Omental fat pad (tissue), 4 donors: ENCODE results near the gene VSIR. TPM values are rescaled to one million over a fixed set of nuclear protein-coding genes. Genes with fewer than 3 reads are reported as not detected.

Experiments
- ATAC-seq: fragments of 150-250 bp; one replicate; pipeline ENCODE4 v1.9.1; 2016; ENCODE audit warnings: mild to moderate bottlenecking, moderate library complexity; ENCODE audit not compliant: low FRiP score
- DNase-seq: peaks from one replicate; pipeline ENCODE4 v3.0.0-alpha.2; 2019; ENCODE audit warnings: low spot score
- total RNA-seq, 4 donors: library from RNA; depleted of rRNA; stranded (reverse); fragments of >200 nt; gene quantifications; one replicate each; pipeline ENCODE4 v1.1.0, GENCODE V29; 2016
- TF ChIP-seq, protein P1 (sequence below), 3 donors: fragments of 450-650 bp; IDR thresholded peaks; one replicate each; pipeline ENCODE4 v1.5.1; 2016 to 2017; ENCODE audit warnings: antibody characterized with exemption in 3 of 3, mild to moderate bottlenecking in 3 of 3, moderate library complexity in 2 of 3

The VSIR gene
- total RNA-seq, 4 donors from 2014 or later: 65.1 to 119 (median 86.3) TPM

DNA sequence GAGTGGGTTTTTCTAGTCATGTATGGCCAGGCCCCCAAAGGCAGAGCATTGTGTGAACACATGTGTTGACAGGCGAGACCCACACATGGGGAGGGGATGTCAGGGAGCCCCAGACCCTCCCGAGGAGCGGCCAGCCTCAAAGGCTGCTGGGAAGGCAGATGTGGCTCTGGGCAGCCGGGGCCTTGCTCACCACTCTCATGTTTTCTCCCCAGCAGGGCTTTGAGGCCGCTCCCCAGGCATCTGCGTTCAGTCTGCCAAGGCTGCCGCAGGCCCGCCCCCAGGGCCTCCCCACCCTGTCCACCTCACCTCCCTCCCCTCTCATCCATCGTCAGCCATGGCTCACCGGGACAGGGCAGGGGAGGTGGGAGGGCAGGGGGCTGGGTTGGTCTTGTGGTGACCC, 16.6 kb upstream of the VSIR start:
- ATAC-seq (no peak), DNase-seq (no peak)
- TF ChIP-seq, protein P1, sequence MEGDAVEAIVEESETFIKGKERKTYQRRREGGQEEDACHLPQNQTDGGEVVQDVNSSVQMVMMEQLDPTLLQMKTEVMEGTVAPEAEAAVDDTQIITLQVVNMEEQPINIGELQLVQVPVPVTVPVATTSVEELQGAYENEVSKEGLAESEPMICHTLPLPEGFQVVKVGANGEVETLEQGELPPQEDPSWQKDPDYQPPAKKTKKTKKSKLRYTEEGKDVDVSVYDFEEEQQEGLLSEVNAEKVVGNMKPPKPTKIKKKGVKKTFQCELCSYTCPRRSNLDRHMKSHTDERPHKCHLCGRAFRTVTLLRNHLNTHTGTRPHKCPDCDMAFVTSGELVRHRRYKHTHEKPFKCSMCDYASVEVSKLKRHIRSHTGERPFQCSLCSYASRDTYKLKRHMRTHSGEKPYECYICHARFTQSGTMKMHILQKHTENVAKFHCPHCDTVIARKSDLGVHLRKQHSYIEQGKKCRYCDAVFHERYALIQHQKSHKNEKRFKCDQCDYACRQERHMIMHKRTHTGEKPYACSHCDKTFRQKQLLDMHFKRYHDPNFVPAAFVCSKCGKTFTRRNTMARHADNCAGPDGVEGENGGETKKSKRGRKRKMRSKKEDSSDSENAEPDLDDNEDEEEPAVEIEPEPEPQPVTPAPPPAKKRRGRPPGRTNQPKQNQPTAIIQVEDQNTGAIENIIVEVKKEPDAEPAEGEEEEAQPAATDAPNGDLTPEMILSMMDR (IDR thresholded peaks at IDR 0.05): no peak

GRCh38 chr10:71788954-71789353, 15.6 kb upstream of the VSIR start:
- TF ChIP-seq, protein P1 (IDR thresholded peaks at IDR 0.05): no peak
- ATAC-seq: no peak
- no peak for DNase-seq

DNA sequence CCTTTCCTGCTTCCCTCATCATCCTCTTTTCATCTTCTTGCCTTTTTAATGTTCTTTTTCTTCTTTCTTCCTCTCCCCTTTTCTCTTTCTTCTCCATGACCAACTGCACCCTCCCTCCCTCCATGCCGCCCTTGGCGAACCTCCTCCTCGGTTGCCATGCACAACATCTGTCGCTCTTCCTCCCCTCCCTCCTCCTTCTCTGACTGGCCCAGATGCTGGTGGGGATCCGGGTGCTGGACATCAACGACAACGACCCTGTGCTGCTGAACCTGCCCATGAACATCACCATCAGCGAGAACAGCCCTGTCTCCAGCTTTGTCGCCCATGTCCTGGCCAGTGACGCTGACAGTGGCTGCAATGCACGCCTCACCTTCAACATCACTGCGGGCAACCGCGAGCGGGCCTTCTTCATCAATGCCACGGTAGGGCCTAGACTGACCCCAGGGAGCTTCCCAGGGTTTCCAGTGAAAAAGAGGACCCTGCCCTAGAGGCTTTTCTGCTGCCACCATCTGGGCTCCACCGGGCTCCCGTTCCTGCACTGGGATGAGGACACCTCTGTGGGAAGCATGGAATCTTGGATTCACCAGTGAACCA, 11.5 kb upstream of the VSIR start:
- DNase-seq (no peak), ATAC-seq (no peak)
- TF ChIP-seq, protein P1 (IDR thresholded peaks at IDR 0.05): no peak

DNA sequence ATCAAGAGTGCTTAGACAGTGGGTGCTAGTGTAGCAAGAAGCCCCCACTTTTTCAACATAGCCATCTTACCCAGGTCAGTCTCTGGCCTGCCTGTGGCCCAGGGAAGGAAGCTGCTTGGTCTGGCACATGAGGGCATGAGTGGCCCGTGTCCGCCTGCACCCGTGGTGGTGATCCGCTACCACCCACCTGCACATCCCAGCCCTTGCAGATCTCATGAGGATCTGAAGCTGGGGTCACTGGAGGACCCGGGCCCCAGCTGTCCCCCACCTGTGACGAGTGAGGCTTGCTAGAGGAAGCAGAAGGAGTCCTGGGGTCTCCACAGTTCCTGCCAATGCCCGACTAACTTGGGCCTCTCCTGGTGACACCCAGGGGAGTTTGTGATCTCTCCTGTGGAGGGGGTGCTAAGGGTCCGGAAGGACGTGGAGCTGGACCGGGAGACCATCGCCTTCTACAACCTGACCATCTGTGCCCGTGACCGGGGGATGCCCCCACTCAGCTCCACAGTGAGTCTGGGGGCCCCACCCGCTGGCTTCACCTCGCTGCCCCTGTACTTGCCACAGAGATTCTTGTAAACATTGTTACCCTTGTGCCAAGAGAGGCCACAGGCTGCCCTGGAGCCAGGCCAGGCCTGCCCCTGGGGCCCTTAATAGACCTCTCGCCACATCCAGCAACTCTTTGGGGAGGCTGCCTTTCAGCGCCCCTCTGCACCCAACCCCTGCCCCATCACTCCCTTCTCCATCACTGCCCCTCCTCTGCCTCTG, 10.8 kb upstream of the VSIR start:
- TF ChIP-seq, protein P1 (IDR thresholded peaks at IDR 0.05): no peak
- no peak for ATAC-seq
- no peak for DNase-seq

- ATAC-seq: no peak
Observed at GRCh38 chr10:71782917-71783490, 9.7 kb upstream of the VSIR start.

DNA sequence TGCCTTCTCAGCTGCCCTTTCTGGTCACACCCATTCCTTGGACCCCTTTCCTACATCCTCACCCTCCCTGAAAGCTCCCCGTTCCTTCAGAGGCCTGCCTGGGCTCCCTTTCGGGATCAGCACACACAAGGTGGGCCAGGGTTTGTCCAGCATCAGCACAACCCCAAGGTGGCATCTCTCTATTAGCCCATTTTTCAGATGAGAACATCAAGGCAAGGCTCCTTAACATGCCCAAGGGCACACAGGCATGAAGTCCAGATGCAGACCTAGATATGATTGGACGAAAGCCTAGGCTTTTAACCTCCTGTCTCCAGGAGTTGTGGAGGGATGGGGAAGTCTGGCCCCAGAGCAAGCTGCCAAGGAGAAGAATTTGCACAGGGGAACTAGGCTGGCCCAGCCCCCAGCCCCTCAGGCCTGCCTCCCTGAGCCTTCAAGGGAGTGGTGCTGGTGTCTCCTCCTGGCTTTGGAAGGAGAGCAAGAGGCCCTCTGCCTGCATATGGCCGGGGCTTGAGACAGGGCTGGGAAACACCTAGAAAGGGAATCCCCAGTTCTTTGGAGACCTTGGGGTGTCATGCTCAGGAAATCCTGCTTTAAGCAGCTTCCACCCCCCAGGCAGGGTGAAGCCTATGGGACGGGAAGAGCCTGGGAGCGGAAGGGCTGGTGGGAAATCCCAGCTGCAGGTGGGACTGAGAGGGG, 9.0 kb upstream of the VSIR start:
- ATAC-seq (no peak), DNase-seq (no peak)
- TF ChIP-seq, protein P1 (IDR thresholded peaks at IDR 0.05): no peak

More at GRCh38 chr10:71782917-71783490, 9.7 kb upstream of the VSIR start:
- DNase-seq: no peak
- TF ChIP-seq, protein P1 (IDR thresholded peaks at IDR 0.05): no peak
